ENCODE measurements around the gene SEC61B.
"Not testable (repeated sequence)": the region's sequence is repeated elsewhere in the genome, so short reads cannot be mapped to it uniquely, and the experiment has no call there.

Gene SEC61B

GRCh38 chr9:99190597-99191283 is 31.3 kb upstream of the SEC61B start:
- DNase-seq (ENCODE audit: low read depth in 2 of 2) = no peak

GRCh38 chr9:99192786-99193465 is 29.2 kb upstream of the SEC61B start:
- DNase-seq (ENCODE audit: low read depth in 2 of 2) = no peak

GRCh38 chr9:99193466-99193821 is 28.6 kb upstream of the SEC61B start:
- DNase-seq (ENCODE audit: low read depth in 2 of 2) = no peak

GRCh38 chr9:99196484-99196883 is 25.6 kb upstream of the SEC61B start:
- DNase-seq (ENCODE audit: low read depth in 2 of 2) = not testable (repeated sequence)

- no peak for DNase-seq (ENCODE audit: low read depth in 2 of 2)
Observed at GRCh38 chr9:99197124-99197630, 24.9 kb upstream of the SEC61B start.

GRCh38 chr9:99197987-99198386 is 24.1 kb upstream of the SEC61B start:
- DNase-seq (ENCODE audit: low read depth in 2 of 2) = no peak

GRCh38 chr9:99199938-99200539 is 22.0 kb upstream of the SEC61B start:
- no peak for DNase-seq (ENCODE audit: low read depth in 2 of 2)

GRCh38 chr9:99201603-99202002 is 20.5 kb upstream of the SEC61B start:
- DNase-seq (ENCODE audit: low read depth in 2 of 2) = no peak

- DNase-seq (ENCODE audit: low read depth in 2 of 2) = no peak
Observed at GRCh38 chr9:99210572-99210971, 11.5 kb upstream of the SEC61B start.

- no peak for DNase-seq (ENCODE audit: low read depth in 2 of 2)
Observed at GRCh38 chr9:99211746-99212145, 10.3 kb upstream of the SEC61B start.

- no peak for DNase-seq (ENCODE audit: low read depth in 2 of 2)
Observed at GRCh38 chr9:99213197-99213596, 8.9 kb upstream of the SEC61B start.

GRCh38 chr9:99216073-99216472 is 6.0 kb upstream of the SEC61B start:
- no peak for DNase-seq (ENCODE audit: low read depth in 2 of 2)

GRCh38 chr9:99220011-99220410 is 2.1 kb upstream of the SEC61B start:
- no peak for DNase-seq (ENCODE audit: low read depth in 2 of 2)

GRCh38 chr9:99221266-99221620 is 839 bp upstream of the SEC61B start:
- DNase-seq (ENCODE audit: low read depth in 2 of 2) = no peak

- DNase-seq (ENCODE audit: low read depth in 2 of 2) = no peak
Observed at GRCh38 chr9:99222416-99223270, 561 bp downstream of the SEC61B start.

GRCh38 chr9:99224445-99224844 is 2.4 kb downstream of the SEC61B start:
- no peak for DNase-seq (ENCODE audit: low read depth in 2 of 2)

GRCh38 chr9:99226054-99226453 is 4.0 kb downstream of the SEC61B start:
- DNase-seq (ENCODE audit: low read depth in 2 of 2) = no peak

GRCh38 chr9:99230206-99230605 is 8.1 kb downstream of the SEC61B start:
- DNase-seq (ENCODE audit: low read depth in 2 of 2) = no peak

GRCh38 chr9:99231711-99232110 is 9.6 kb downstream of the SEC61B start:
- no peak for DNase-seq (ENCODE audit: low read depth in 2 of 2)

GRCh38 chr9:99234618-99235017 is 12.5 kb downstream of the SEC61B start:
- no peak for DNase-seq (ENCODE audit: low read depth in 2 of 2)

- no peak for DNase-seq (ENCODE audit: low read depth in 2 of 2)
Observed at GRCh38 chr9:99235069-99235468, 13.0 kb downstream of the SEC61B start.

Data from fibroblast of skin of left quadriceps (primary cell).